SU-DHL-6 (cell line): ENCODE measurements around the gene BLMH.

Source experiments
- CTCF ChIP-seq: fragments of 200-600 bp; sonication (generic); IDR thresholded peaks from one replicate; pipeline ENCODE4 v1.5.1; 2017; ENCODE audit warnings: antibody characterized with exemption, mild to moderate bottlenecking, low read length, moderate library complexity; ENCODE audit not compliant: insufficient read depth, poor library complexity, severe bottlenecking
- EZH2phosphoT487 ChIP-seq: fragments of 200-600 bp; sonication (generic), shearing (Covaris generic); conservative IDR thresholded peaks from 2 replicates; pipeline ENCODE4 v1.6.1; 2018; ENCODE audit warnings: mild to moderate bottlenecking, antibody characterized with exemption, low read length, moderate library complexity, mixed read lengths

GRCh38 chr17:30271102-30271501, 20.6 kb downstream of the BLMH start:
- no peak for TF ChIP-seq CTCF
- no peak for TF ChIP-seq EZH2phosphoT487
